Measurements from ENCODE around the gene PTPRU. TPM values are rescaled to one million over a fixed set of nuclear protein-coding genes. Genes with fewer than 3 reads are reported as not detected.

PTPRU gene
- total RNA-seq, 1 experiment from 2014 or later = 45.5 TPM

DNA sequence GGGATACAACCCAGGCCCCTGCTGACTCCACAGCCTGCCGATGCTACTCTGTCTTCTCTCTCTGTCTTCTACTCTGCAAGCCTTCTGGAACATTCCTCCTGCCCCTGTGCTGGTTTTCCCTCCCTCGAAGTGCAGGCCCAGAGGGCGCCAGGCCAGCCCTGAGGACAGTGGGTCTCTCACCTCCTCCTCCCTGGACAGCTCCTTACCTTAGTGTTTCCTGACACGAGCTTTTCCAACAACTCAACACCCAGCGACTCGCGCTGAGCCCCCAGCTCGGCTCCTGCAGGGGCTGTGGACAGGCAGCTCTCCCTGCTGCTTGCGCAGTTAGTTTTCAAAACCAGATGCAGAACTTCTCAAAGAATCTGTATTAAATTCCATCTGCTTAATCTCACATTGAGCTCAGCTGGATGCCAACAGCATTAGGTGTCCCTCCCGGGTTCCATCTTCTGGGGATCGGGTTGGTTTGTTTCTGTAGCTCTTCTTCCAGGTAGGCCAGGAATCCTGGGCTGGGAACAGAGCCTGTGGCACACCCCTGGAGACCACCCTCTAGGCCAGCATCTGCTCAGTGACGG is 54.2 kb downstream of the PTPRU start:
- H3K36me3 Mint-ChIP-seq (ENCODE audit: insufficient read depth in 1 of 3, low read depth in 3 of 3) = peaks cover 2 to 37% (median 31%) of the 10 kb centered on the region in 3 experiments; a peak in 5 of 7 replicates
- Histone ChIP-seq H3K4me1 (ENCODE audit: insufficient read depth, low read length) (no peaks in the 10 kb centered on the region), H3K79me1 (ENCODE audit: insufficient read depth, low read depth, low read length, poor library complexity, severe bottlenecking) (no peaks in the 10 kb centered on the region), H4K5ac (ENCODE audit: insufficient read length, low read depth, low read length) (no peak overlapping the region), H3T11ph (ENCODE audit: low read length) (no peak overlapping the region), H3K27ac (ENCODE audit: insufficient read length, low read depth, low read length) (no peak overlapping the region), H2BK5ac (ENCODE audit: insufficient read length, low read length) (no peak overlapping the region), H2AFZ (ENCODE audit: low read length) (no peak overlapping the region), H2BK15ac (ENCODE audit: low read depth, low read length) (no peak overlapping the region), H3K23ac (ENCODE audit: insufficient read length, low read depth, low read length) (no peak overlapping the region), H4K20me1 (ENCODE audit: control insufficient read depth, insufficient read depth, insufficient read length) (no peaks in the 10 kb centered on the region), H2BK120ac (ENCODE audit: low read depth, low read length, poor library complexity, severe bottlenecking) (no peak overlapping the region), H3K79me2 (ENCODE audit: insufficient read depth, low read length) (no peaks in the 10 kb centered on the region), H3K18ac (ENCODE audit: insufficient read length, low read depth, low read length) (no peak overlapping the region), H4K8ac (replicated peaks; ENCODE audit: insufficient read length, low read depth, low read length) (no peak overlapping the region), H3K56ac (ENCODE audit: insufficient read length, low read depth, low read length) (no peak overlapping the region), H3K4me2 (ENCODE audit: insufficient read depth, insufficient read length, low read length) (no peak overlapping the region), H2BK12ac (ENCODE audit: insufficient read length, low read depth, low read length) (no peak overlapping the region), H3K14ac (ENCODE audit: insufficient read depth, low read length) (no peak overlapping the region; the same call in 1 of the 2 replicates), H3K4ac (ENCODE audit: low read depth, low read length) (no peak overlapping the region), H2BK20ac (ENCODE audit: low read depth, low read length, poor library complexity, severe bottlenecking) (no peak overlapping the region), H3K23me2 (ENCODE audit: insufficient read length, low read depth, low read length, poor library complexity, severe bottlenecking) (no peaks in the 10 kb centered on the region), H2AK5ac (ENCODE audit: insufficient read length, low read length) (no peak overlapping the region), H3K9ac (ENCODE audit: extremely low read depth, insufficient read length, low read length) (no peak overlapping the region), H4K91ac (ENCODE audit: insufficient read length, low read depth, low read length) (no peak overlapping the region), H3K9me3 (ENCODE audit: control insufficient read depth, low read depth, low read length) (no peaks in the 10 kb centered on the region), H3K27me3 (ENCODE audit: insufficient read depth, low read length) (no peaks in the 10 kb centered on the region)
- no peaks in the 10 kb centered on the region for H3K27me3 Mint-ChIP-seq (ENCODE audit: low read depth)
- DNase-seq = no peak
- no peaks in the 10 kb centered on the region for H3K9me3 Mint-ChIP-seq
- peak overlapping the region in 2 of 3 experiments; percentile 41 to 83; a peak in 2 of 7 replicates for H3K27ac Mint-ChIP-seq
- no CpG with 5 or more reads among the region's 12 CpGs for WGBS (ENCODE audit: extremely low coverage, insufficient read length, low lambda C conversion rate)
- TF ChIP-seq, protein P1, sequence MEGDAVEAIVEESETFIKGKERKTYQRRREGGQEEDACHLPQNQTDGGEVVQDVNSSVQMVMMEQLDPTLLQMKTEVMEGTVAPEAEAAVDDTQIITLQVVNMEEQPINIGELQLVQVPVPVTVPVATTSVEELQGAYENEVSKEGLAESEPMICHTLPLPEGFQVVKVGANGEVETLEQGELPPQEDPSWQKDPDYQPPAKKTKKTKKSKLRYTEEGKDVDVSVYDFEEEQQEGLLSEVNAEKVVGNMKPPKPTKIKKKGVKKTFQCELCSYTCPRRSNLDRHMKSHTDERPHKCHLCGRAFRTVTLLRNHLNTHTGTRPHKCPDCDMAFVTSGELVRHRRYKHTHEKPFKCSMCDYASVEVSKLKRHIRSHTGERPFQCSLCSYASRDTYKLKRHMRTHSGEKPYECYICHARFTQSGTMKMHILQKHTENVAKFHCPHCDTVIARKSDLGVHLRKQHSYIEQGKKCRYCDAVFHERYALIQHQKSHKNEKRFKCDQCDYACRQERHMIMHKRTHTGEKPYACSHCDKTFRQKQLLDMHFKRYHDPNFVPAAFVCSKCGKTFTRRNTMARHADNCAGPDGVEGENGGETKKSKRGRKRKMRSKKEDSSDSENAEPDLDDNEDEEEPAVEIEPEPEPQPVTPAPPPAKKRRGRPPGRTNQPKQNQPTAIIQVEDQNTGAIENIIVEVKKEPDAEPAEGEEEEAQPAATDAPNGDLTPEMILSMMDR (conservative IDR thresholded peaks at IDR 0.05) = no peak
- H3K4me3 Mint-ChIP-seq = no peak overlapping the region
- peaks cover 3 to 11% of the 10 kb centered on the region in 2 experiments; a peak in 2 of 4 replicates for H3K4me1 Mint-ChIP-seq

Measured in H9 (cell line).